OCI-LY3 (cell line): ENCODE results near the gene TRPV4.

Source experiments
- CTCF ChIP-seq: fragments of 200-600, 300-600 bp; sonication (generic); IDR thresholded peaks from 2 replicates; pipeline ENCODE4 v1.5.1; 2014; ENCODE audit warnings: antibody characterized with exemption, low read length, low read depth
- EZH2phosphoT487 ChIP-seq: fragments of 200-600 bp; shearing (Covaris generic); IDR thresholded peaks from 2 replicates; pipeline ENCODE4 v1.6.1; 2018; ENCODE audit warnings: antibody characterized with exemption, mixed run types, low read depth

GRCh38 chr12:109860977-109861376 is 27.8 kb upstream of the TRPV4 start:
- TF ChIP-seq CTCF = no peak
- no peak for TF ChIP-seq EZH2phosphoT487
